Activated CD8-positive, alpha-beta memory T cell treated with anti-CD3 and anti-CD28 coated beads, Interleukin-2, amount 50 U/mL, for 1 hour (primary cell): Measurements from ENCODE around the gene WT1.

Experiments
- DNase-seq: peaks from one replicate; pipeline ENCODE4 v3.0.0-alpha.2; 2020; ENCODE audit errors: extremely low read depth

Gene WT1

GRCh38 chr11:32421992-32422391 is 13.3 kb downstream of the WT1 start:
- DNase-seq = no peak

- no peak for DNase-seq
Measured at GRCh38 chr11:32420937-32421901, 14.1 kb downstream of the WT1 start.

GRCh38 chr11:32420139-32420538 is 15.2 kb downstream of the WT1 start:
- DNase-seq = no peak

- no peak for DNase-seq
Measured at GRCh38 chr11:32418836-32419235, 16.5 kb downstream of the WT1 start.

GRCh38 chr11:32417806-32418205 is 17.5 kb downstream of the WT1 start:
- no peak for DNase-seq

- no peak for DNase-seq
Measured at GRCh38 chr11:32416301-32416700, 19.0 kb downstream of the WT1 start.

- no peak for DNase-seq
Measured at GRCh38 chr11:32414925-32415324, 20.4 kb downstream of the WT1 start.

GRCh38 chr11:32411942-32412615 is 23.3 kb downstream of the WT1 start:
- DNase-seq = no peak

GRCh38 chr11:32405592-32405991 is 29.7 kb downstream of the WT1 start:
- DNase-seq = no peak

- DNase-seq = no peak
Measured at GRCh38 chr11:32402836-32403235, 32.5 kb downstream of the WT1 start.

- no peak for DNase-seq
Measured at GRCh38 chr11:32400670-32401369, 34.5 kb downstream of the WT1 start.

- DNase-seq = no peak
Measured at GRCh38 chr11:32400196-32400595, 35.1 kb downstream of the WT1 start.

- no peak for DNase-seq
Measured at GRCh38 chr11:32396991-32397390, 38.3 kb downstream of the WT1 start.

GRCh38 chr11:32396331-32396730 is 39.0 kb downstream of the WT1 start:
- DNase-seq = no peak

GRCh38 chr11:32395127-32395526 is 40.2 kb downstream of the WT1 start:
- no peak for DNase-seq

GRCh38 chr11:32392840-32393239 is 42.5 kb downstream of the WT1 start:
- no peak for DNase-seq

- no peak for DNase-seq
Measured at GRCh38 chr11:32391956-32392553, 43.3 kb downstream of the WT1 start.

GRCh38 chr11:32391479-32391878 is 43.9 kb downstream of the WT1 start:
- no peak for DNase-seq

GRCh38 chr11:32390712-32391111 is 44.6 kb downstream of the WT1 start:
- DNase-seq = no peak

- DNase-seq = no peak
Measured at GRCh38 chr11:32388871-32389770, 46.2 kb downstream of the WT1 start.

- DNase-seq = no peak
Measured at GRCh38 chr11:32388365-32388764, 47.0 kb downstream of the WT1 start.
